Activated CD8-positive, alpha-beta memory T cell treated with anti-CD3 and anti-CD28 coated beads for 1 hour (primary cell): ENCODE results near the gene TUBGCP5.

ENCODE experiments used
- DNase-seq, 2 donors: peaks; one replicate each; pipeline ENCODE4 v3.0.0-alpha.2; 2020; ENCODE audit warnings: low read depth in 1 of 2; ENCODE audit errors: extremely low read depth in 1 of 2

TUBGCP5 gene

DNA sequence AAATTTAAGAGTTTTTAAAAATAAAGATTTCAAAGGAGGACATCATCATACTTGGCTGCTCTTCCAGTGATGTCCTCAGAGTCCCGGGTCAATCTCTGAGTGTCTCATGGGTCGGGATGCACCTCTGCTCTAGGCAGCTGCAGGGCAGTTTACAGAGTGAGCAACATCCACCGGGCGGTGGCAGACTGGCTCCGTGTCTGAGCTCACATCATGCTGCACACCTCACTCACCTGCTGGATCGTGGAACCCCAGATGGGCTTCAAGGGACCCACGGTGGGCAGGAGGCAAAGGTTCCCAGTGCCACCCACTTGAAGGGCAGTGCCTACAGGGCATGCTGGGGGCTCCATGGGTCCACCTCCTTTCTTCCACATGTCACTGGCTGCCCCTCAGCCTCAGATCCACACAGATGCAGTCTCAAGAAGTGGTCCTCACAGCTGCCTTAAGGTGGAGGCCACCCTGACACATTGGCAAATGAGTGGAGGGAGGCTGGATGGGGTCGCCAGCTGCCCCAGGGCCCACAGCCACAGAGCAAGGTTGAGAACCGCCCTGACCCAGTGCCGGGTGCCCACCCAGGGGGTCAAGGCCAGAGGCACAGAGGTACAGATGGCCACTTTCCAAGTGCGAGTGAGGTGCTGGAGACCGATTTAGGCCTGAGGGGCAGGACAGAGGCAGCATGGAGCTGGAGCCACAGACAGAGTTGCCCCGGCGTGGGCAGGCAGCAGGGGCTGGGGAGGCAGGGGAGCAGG lies 84.4 kb downstream of the TUBGCP5 start:
- no peak for DNase-seq

DNA sequence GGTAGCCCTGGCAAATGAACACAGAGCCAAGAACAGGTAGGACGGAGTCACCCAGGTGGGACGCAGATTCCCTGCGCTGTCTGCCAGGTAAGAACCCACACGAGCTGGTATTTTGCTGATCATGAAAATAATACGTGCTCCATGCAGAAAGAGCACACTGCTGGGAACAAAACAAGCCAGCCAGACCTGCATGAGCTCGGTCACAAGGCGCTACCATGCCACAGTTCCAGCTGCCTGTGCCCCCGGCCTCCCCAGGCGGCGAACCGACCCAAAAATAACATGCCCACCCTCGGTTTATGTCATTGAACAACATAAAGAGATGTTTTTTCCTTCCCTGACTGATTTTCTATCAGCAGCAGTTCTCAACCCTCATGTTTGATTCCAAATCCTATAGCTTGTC lies 85.0 kb downstream of the TUBGCP5 start:
- DNase-seq: no peak

DNA sequence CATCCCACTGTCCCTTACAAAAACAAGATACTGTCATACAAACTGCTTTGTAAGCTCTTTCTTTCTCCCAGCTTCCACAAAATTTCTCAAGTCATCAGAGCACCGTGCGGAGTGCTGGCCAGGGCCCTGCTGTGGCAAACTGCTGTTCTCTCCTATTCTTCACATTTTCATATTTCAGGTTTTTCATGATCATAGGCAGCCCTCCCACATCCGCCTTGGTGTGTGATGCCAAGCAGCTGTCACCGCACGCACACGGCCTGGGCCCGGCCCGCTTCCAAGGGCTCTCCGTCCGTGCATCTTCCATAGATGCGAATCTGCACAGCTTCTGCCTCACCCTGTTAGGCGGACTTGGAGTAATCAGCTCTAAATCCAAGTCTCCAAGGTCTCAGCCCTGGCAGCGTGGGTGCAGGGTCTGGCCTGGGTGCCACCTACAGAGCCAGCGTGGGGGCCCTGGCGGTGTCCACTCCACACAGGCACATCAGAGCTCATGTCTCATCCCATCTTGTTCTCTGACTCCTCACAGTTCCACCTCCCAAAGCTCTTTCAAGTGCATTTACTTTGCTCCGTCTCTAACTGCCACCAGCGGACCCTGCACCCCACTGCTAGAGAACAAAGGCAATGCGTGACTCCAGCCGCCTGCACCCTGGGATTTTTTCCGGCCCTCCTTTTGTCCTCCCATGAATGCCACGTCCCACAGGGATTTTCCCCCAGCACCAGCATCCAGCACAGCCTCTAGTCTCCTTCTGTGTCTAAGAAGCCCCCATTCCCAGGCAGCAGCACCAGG lies 86.4 kb downstream of the TUBGCP5 start:
- no peak for DNase-seq

DNA sequence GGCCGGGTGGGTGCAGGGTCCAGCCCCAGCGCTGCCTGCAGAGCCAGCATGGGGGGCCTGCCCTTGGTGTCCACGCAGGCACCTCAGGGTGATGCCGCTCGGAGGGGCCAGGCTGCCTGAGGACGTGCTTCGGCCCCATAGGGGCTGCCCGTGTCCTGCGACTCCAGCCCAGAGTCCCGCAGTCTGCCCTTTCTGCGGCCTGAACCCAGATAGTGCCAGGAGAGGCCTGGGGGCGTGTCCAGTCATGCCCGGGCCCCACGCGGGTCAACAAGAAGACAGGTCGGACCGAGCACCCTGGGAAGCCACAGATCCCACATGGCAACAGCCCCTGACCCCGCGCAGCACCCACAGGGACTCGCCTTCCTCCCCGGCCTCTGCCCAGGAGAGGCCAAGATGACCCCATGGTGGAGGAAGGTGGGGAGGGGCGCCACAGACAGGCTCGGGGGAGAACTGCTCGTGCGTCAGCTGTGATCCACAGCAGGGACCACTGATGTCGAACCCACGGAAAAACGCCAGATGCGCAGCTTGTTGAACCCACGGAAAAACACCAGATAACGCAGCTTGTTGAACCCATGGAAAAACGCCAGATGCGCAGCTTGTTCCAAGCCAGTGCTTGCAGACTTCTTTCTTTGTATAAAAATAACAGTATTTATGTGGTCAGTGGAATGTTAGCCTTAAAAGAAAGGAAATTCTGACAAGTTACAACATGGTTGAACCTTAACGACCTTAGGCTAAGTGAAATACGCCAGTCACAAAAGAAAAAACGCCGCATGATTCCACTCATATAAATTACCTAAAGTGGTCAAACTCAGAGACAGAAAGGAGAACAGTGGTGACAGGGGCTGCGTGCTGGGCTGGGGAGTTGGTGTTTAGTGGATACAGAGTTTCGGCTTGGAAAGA lies 87.7 kb downstream of the TUBGCP5 start:
- DNase-seq: no peak

DNA sequence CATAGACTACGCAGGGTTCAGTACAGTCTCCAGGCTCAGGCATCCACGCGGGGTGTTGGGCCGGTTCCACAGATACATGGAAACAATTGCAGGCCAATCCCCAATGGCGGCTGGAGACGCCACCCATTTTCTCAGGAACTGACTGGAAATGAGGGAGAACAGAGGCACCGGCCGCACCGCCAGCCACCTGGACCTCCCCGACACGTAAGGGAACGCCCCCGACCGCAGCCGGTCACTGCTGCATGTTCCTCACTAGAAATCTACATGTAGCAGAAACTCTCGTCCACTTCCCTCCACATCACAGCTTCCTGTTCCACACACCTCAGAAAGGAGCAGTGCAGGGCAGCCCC lies 88.4 kb downstream of the TUBGCP5 start:
- no peak for DNase-seq

DNA sequence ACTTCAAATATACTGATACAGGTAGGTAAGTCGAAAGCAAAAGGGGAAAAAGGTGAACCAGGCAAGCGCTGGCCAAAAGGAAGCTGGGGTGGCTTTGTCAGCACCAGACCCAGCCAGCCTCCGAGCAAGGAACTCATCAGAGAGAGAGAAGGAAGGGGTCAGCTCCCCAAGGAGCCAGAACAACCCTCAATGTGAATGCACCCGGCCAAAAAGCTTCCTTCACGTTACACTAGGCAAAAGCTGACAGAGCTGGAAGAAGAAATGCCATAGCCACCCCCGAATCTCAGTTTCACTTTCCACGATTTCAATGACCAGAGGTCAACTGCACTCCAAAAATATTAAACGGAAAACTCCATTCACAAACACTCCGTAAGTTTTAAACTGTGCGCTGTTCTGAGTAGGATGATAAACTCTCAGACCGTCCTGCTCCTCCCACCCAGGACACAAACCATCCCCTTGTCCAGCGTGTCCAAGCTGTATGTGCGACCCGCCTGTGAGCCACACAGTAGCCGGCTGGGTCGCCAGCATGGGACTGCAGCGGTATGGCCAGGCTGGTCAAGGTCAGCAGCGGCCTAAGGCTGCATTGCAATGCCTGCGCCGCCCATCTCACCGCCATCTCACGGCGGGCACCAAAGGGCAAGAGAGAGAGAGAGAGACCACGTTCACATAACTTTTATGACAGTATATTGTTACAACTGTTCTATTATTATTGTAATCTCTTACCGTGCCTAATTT lies 88.9 kb downstream of the TUBGCP5 start:
- DNase-seq: no peak
